ENCODE results near the gene AGAP1.

AGAP1 gene

DNA sequence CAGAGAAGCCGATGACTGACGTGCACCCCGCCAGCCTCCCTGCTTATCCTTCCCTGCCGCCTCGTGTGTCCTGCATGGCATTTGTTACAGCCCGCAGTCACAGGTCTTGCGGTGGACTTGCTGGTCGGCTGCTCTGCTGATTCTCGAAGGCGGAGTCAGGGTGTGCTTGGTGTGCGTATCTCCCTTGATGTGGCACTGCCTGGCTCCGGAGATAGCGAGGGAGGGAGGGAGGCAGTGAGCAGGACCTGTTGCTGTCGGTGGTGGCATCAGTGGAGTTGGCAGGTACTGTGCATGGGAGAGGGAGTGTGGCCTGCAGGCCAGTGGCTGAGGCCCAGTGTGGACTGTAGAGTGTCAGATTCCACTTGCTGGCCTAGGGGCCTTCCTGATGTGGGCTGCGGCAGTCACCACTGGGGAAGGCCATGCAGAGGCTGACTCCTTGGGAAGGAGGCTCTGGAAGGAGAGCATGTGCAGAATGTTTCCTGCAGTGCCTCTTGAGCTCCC is 198.9 kb downstream of the AGAP1 start:
- H3K4me3 ChIP-seq (ENCODE audit: low read depth, low read length), result no peak overlapping the region
- TF ChIP-seq, protein P1, sequence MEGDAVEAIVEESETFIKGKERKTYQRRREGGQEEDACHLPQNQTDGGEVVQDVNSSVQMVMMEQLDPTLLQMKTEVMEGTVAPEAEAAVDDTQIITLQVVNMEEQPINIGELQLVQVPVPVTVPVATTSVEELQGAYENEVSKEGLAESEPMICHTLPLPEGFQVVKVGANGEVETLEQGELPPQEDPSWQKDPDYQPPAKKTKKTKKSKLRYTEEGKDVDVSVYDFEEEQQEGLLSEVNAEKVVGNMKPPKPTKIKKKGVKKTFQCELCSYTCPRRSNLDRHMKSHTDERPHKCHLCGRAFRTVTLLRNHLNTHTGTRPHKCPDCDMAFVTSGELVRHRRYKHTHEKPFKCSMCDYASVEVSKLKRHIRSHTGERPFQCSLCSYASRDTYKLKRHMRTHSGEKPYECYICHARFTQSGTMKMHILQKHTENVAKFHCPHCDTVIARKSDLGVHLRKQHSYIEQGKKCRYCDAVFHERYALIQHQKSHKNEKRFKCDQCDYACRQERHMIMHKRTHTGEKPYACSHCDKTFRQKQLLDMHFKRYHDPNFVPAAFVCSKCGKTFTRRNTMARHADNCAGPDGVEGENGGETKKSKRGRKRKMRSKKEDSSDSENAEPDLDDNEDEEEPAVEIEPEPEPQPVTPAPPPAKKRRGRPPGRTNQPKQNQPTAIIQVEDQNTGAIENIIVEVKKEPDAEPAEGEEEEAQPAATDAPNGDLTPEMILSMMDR (IDR thresholded peaks at IDR 0.05; ENCODE audit: low read depth, low read length, missing control alignments), result no peak
- H3K27ac ChIP-seq, result no peak overlapping the region
- in situ Hi-C loops (cut with HindIII; ENCODE audit: low pct_ligation_motif_present, low sequenced_read_pairs), result no loop called here
- DNase-seq, result no peak
- no peaks in the 10 kb centered on the region for H3K36me3 ChIP-seq (replicated peaks)
- no peaks in the 10 kb centered on the region for H3K27me3 ChIP-seq (replicated peaks)

DNA sequence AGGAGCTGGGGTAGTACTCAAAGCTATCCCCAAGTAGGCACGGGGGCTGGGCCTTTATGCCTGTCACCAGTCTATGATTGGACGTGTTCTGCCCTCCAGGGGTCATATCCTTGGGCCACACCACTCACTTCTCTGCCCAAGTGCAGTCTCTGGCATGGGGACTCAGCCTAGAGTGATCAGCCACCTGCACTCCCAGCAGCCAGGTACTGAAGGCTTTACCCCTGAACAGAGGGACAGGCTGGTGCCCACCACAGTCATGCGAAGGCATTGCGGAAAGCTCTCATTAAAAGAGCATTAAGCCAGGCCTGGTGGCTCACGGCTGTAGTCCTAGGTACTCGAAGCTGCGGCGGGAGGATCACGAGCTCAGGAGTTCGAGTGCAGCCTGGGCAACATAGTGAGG is 199.4 kb downstream of the AGAP1 start:
- in situ Hi-C loops (cut with HindIII; ENCODE audit: low pct_ligation_motif_present, low sequenced_read_pairs), result no loop called here
- TF ChIP-seq, protein P1 (IDR thresholded peaks at IDR 0.05; ENCODE audit: low read depth, low read length, missing control alignments), result no peak
- no peak overlapping the region for H3K4me3 ChIP-seq (ENCODE audit: low read depth, low read length)

DNA sequence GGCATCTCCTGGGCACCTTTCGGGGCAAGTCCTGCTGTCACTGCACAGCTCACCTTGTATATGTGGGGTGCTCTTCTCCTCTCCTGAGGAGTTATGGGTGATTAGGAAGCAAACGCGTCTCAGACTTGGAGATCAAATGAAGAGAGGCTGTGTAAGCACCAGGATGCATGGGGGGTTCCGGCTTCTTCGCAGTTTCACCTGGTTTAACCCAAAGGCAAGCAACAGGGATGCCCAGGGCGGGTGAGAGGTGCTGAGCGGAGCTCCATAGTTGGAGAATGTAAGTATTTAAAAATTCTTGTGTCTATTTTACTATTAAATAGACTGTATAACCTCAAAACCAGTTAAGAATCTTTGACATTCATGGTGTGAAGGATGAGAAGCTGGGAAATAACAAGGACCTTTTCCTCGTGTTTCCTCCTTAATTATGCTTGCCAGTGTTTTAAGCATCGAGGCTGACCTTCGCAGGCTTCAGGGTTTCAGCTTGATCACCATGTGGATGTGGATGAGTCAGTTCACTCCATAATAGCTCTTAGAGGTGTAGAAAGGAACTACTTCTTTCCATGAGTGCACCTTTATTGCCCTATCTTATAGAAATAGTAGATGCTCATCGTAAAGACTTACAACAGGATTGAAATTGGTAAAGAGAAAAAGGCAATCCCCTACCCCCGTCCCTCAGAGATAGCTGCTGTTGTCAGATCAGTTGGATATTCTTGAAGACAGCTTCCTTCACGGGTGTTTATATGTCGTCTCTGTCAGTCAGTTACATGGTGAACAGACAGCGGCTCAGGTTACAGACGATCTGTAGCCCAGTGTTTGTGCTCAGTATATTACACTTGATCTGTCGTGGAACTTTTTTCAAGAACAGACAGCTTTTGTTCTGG is 201.1 kb downstream of the AGAP1 start:
- Histone ChIP-seq H3K27me3 (replicated peaks) (no peaks in the 10 kb centered on the region), H3K4me3 (ENCODE audit: low read depth, low read length) (no peak overlapping the region)

More for the DNA sequence above, 199.4 kb downstream of the AGAP1 start:
- no peak overlapping the region for H3K27ac ChIP-seq
- no peak for DNase-seq
- no peaks in the 10 kb centered on the region for H3K27me3 ChIP-seq (replicated peaks)
- H3K36me3 ChIP-seq (replicated peaks), result no peaks in the 10 kb centered on the region

DNA sequence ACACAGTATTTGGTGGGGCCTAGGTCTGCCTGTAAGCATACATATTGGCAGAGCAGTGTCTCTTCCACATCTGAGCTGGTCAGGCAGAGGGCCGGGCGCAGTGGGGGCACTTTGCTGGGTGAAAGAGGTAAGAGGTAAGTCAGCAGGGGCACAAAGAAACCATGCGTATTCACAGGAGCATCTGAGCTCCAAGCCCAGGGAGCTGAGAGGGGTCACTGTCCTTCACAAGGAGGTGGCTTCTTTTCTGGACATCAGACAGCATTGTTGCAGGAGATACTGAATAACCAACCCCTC is 201.7 kb downstream of the AGAP1 start:
- H3K27ac ChIP-seq, result no peak overlapping the region
- H3K36me3 ChIP-seq (replicated peaks), result no peaks in the 10 kb centered on the region
- no peak overlapping the region for H3K4me3 ChIP-seq (ENCODE audit: low read depth, low read length)
- in situ Hi-C loops (cut with HindIII; ENCODE audit: low pct_ligation_motif_present, low sequenced_read_pairs), result no loop called here
- no peaks in the 10 kb centered on the region for H3K27me3 ChIP-seq (replicated peaks)
- no peak for DNase-seq
- TF ChIP-seq, protein P1 (IDR thresholded peaks at IDR 0.05; ENCODE audit: low read depth, low read length, missing control alignments), result no peak

More for the DNA sequence above, 201.1 kb downstream of the AGAP1 start:
- H3K27ac ChIP-seq, result no peak overlapping the region
- TF ChIP-seq, protein P1 (IDR thresholded peaks at IDR 0.05; ENCODE audit: low read depth, low read length, missing control alignments), result no peak
- no peak for DNase-seq
- no peaks in the 10 kb centered on the region for H3K36me3 ChIP-seq (replicated peaks)
- in situ Hi-C loops (cut with HindIII; ENCODE audit: low pct_ligation_motif_present, low sequenced_read_pairs), result no loop called here

DNA sequence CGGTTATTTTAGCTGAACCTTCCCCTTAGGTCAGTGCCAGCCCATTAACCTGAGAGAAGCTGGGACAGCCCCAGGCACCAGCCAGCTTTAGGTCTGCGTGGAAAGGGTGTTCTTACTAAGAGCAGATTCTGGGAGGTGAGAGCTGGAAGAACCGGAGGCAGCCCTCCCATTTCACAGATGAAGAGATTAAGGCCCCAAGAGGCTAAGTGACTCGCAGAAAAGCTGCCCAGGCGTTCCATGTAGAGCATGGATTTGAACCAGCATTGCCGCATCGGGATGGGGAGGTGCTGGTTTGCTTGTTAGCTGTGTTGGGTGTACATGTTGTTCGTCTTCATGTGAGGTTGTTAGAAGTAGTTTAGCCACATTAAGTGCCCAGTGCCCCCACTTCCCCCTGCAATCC is 203.2 kb downstream of the AGAP1 start:
- in situ Hi-C loops (cut with HindIII; ENCODE audit: low pct_ligation_motif_present, low sequenced_read_pairs), result no loop called here
- DNase-seq, result no peak
- Histone ChIP-seq H3K27ac (no peak overlapping the region), H3K36me3 (replicated peaks) (no peaks in the 10 kb centered on the region), H3K4me3 (ENCODE audit: low read depth, low read length) (no peak overlapping the region), H3K27me3 (replicated peaks) (no peaks in the 10 kb centered on the region)
- TF ChIP-seq, protein P1 (IDR thresholded peaks at IDR 0.05; ENCODE audit: low read depth, low read length, missing control alignments), result no peak

All from brain microvascular endothelial cell (primary cell).